Measurements from ENCODE around the gene ZFP92.
A peak's percentile ranks its signal among the peaks of the same experiment; 100 is the strongest.

ZFP92 gene

GRCh38 chrX:153457136-153457825 lies 46.0 kb downstream of the ZFP92 start:
- no peak for DNase-seq

- no peak for DNase-seq
Observed at GRCh38 chrX:153457827-153458466, 46.7 kb downstream of the ZFP92 start.

GRCh38 chrX:153458476-153458875 lies 47.2 kb downstream of the ZFP92 start:
- no peak for DNase-seq

- peak; percentile 72 for DNase-seq
Observed at GRCh38 chrX:153459986-153460385, 48.7 kb downstream of the ZFP92 start.

- peak; percentile 32 for DNase-seq
Observed at GRCh38 chrX:153460826-153461225, 49.6 kb downstream of the ZFP92 start.

Measured in fibroblast of skin of abdomen (primary cell).